ENCODE measurements around the gene CNOT11.

The CNOT11 gene

GRCh38 chr2:101286684-101287083 is 34.0 kb downstream of the CNOT11 start:
- H3K4me3 ChIP-seq (ENCODE audit: low read length), result no peak overlapping the region
- TF ChIP-seq, protein P1, sequence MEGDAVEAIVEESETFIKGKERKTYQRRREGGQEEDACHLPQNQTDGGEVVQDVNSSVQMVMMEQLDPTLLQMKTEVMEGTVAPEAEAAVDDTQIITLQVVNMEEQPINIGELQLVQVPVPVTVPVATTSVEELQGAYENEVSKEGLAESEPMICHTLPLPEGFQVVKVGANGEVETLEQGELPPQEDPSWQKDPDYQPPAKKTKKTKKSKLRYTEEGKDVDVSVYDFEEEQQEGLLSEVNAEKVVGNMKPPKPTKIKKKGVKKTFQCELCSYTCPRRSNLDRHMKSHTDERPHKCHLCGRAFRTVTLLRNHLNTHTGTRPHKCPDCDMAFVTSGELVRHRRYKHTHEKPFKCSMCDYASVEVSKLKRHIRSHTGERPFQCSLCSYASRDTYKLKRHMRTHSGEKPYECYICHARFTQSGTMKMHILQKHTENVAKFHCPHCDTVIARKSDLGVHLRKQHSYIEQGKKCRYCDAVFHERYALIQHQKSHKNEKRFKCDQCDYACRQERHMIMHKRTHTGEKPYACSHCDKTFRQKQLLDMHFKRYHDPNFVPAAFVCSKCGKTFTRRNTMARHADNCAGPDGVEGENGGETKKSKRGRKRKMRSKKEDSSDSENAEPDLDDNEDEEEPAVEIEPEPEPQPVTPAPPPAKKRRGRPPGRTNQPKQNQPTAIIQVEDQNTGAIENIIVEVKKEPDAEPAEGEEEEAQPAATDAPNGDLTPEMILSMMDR (conservative IDR thresholded peaks at IDR 0.05; ENCODE audit: low read length), result no peak
- DNase-seq (ENCODE audit: low read depth), result no peak

- TF ChIP-seq, protein P1 (conservative IDR thresholded peaks at IDR 0.05; ENCODE audit: low read length), result no peak
Observed at GRCh38 chr2:101287303-101287702, 34.6 kb downstream of the CNOT11 start.

GRCh38 chr2:101290711-101291110 is 38.0 kb downstream of the CNOT11 start:
- TF ChIP-seq, protein P1 (conservative IDR thresholded peaks at IDR 0.05; ENCODE audit: low read length), result no peak
- no peak for DNase-seq (ENCODE audit: low read depth)
- H3K4me3 ChIP-seq (ENCODE audit: low read length), result no peak overlapping the region

More at GRCh38 chr2:101287303-101287702, 34.6 kb downstream of the CNOT11 start:
- DNase-seq (ENCODE audit: low read depth), result no peak
- no peak overlapping the region for H3K4me3 ChIP-seq (ENCODE audit: low read length)

DNA sequence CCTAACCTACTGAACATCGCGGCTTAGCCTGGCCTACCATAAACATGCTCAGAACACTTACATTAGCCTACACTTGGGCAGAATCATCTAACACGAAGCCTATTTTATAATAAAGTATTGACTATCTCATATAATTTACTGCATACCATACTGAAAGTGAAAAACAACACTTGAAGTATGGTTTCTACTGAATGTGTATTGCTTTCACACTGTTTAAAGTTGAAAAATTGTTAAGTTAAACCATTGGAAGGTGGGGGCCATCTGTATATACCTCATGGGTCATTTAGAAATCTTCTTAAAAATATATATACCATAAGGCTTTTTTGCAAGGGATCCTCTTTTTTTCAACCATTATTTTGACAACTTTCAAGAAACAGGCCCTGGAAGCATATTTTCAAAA is 39.3 kb downstream of the CNOT11 start:
- DNase-seq (ENCODE audit: low read depth), result no peak
- H3K4me3 ChIP-seq (ENCODE audit: low read length), result no peak overlapping the region

GRCh38 chr2:101293544-101293943 is 40.9 kb downstream of the CNOT11 start:
- TF ChIP-seq, protein P1 (conservative IDR thresholded peaks at IDR 0.05; ENCODE audit: low read length), result no peak
- DNase-seq (ENCODE audit: low read depth), result no peak
- H3K4me3 ChIP-seq (ENCODE audit: low read length), result no peak overlapping the region

More for the DNA sequence above, 39.3 kb downstream of the CNOT11 start:
- TF ChIP-seq, protein P1 (conservative IDR thresholded peaks at IDR 0.05; ENCODE audit: low read length), result no peak

GRCh38 chr2:101294861-101295260 is 42.2 kb downstream of the CNOT11 start:
- TF ChIP-seq, protein P1 (conservative IDR thresholded peaks at IDR 0.05; ENCODE audit: low read length), result no peak
- DNase-seq (ENCODE audit: low read depth), result no peak
- H3K4me3 ChIP-seq (ENCODE audit: low read length), result no peak overlapping the region

- H3K4me3 ChIP-seq (ENCODE audit: low read length), result no peak overlapping the region
- DNase-seq (ENCODE audit: low read depth), result peak; percentile 68
Observed at GRCh38 chr2:101295895-101296294, 43.2 kb downstream of the CNOT11 start.

More at GRCh38 chr2:101295895-101296294, 43.2 kb downstream of the CNOT11 start:
- TF ChIP-seq, protein P1 (conservative IDR thresholded peaks at IDR 0.05; ENCODE audit: low read length), result no peak

Measured in AG10803 (cell line).